GM21717 (cell line): ENCODE measurements around the gene C1orf210.

Experiments used
- ATAC-seq: cut with Tn5 transposase; IDR thresholded peaks from one replicate; pipeline ENCODE4 v1.9.1; 2021; ENCODE audit warnings: mild to moderate bottlenecking, moderate library complexity; ENCODE audit not compliant: unreplicated experiment

Gene C1orf210

GRCh38 chr1:43296207-43296606 is 10.8 kb upstream of the C1orf210 start:
- no peak for ATAC-seq

- ATAC-seq: no peak
These were observed 9.4 kb upstream of the C1orf210 start for GRCh38 chr1:43294761-43295160.

DNA sequence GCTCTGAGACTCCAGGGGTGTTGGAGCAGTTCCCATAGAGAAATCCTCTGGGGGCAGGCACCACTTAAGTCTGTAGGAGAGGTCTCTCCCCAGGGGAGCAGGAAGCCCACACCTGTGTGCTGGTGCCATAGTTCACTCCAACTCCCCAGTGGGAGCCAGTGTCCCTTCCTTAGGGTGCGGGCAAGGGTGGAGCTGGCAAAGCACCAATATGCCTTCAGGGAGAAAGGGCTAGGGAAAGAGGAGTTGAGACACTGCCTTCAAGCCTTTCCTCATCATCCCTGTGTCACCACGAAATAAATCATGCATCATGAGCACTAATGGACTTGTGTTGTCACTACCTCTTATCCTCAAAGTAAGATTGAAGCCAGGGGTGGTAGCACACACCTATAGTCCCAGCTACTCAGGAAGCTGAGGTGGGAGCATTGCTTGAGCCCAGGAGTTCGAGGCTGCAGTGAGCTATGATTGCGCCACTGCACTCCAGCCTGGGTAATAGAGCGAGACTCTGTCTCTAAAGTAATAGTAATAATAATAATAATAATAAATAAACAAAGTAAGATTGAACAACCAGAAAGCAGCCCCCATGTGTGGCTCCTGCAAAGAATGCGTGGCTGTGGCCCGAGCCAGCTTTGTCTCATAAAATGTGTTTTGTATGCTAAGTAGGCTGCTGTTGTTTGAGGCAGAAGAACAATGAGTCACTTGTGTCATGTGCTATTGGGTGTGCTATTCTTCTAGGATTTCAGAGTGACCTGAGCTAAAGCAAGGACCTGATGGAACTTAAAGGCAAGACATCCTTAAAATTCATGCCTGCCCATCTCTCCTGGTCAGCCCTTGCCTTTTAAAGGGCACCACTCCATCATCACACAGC is 8.7 kb upstream of the C1orf210 start:
- ATAC-seq: no peak

DNA sequence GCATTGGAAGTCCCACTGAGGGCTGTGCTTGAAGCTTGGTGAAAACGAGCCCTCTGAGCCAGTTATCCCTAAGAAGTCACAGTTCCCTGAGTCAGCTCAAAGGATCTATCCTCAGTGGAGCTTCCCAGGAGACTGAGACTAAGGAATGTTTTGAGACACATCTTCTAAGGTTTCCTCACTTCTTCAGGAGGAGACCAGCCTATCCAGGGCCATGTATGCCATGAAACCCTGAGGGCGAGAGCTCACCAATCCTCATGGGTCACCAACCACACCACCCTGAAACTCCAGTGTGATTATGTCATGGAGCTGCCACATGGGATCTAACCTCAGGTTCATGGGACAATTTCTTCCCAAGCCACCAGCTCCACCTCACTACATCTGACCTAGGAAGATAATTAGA is 7.8 kb upstream of the C1orf210 start:
- no peak for ATAC-seq

GRCh38 chr1:43292679-43293078 is 7.3 kb upstream of the C1orf210 start:
- no peak for ATAC-seq

DNA sequence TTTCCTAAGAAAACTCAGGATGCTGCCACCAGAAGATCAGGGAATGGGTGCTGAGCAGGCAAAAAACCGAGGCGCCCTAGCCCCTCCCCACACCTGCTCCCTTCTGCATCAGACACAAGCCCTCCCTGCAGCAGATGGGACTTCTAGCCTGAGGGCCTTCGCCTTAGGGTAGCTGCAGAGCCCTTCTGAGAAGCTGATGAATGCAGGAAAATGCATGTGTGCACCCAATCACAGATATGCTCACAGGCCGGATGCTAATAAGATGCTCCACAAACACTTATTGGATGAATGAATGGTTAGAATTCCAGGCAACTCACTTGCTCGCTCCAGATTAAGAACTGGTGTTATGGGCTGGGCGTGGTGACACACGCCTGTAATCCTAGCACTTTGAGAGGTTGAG is 6.8 kb upstream of the C1orf210 start:
- ATAC-seq: no peak

DNA sequence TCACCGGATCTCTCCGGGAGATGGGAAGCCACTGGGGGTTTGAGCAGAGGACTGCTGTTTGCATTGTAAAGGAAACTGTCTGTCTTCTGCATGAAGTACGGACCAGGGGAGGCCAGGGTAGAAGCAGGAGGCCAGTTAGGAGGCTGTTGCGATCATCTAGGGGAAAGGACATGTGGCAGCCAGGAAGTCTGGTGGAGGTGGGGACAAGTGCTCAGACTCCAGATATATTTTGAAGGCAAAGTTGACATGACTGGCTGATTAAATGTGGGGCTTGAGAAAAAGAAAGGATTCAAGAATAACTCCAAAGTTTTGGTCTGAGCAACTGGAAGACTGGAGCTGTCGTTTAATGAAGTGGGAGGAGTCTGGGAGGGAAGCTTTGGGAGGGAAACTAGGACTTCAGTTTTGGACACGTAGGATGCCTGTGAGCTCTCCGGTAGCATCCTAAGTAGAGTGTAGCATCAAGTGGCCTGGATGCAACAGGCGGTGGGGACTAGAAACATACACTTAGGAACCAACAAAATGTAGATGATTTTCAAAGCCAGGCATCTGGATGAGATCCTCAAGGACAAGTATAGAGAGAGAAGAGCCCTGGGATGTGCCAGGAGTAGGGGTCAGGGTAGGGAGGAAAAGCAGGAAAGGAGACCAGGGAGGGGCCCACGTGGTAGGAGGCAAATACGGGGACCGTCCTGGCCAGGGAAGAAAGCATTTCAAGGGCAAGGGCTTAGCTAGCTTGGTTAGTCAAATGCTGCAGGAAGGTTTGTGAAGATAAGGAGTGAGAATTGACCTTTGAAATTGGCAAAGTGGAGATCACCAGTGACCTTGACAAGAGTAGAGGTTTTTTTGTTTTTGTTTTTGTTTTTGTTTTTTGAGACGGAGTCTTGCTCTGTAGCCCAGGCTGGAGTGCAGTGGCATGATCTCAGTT is 3.7 kb upstream of the C1orf210 start:
- ATAC-seq: no peak

GRCh38 chr1:43288058-43288784 is 2.8 kb upstream of the C1orf210 start:
- no peak for ATAC-seq

DNA sequence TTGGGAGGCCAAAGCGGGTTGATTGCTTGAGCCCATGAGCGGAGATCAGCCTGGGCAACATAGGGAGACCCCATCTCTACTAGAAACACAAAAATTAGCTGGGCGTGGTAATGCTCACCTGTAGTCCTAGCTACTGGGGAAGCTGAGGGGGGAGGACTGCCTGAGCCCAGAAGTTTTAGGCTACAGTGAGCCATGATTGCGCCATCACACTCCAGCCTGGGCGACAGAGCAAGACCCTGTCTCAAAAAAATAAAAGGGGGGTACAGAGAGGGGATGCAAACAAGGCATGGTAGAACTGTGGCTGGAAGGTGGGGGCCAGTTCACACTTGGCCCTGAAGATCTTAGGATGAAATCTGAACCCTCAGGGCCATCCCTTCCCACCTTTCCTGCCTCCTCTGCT is 1.2 kb upstream of the C1orf210 start:
- ATAC-seq: no peak

GRCh38 chr1:43286115-43286514 is 734 bp upstream of the C1orf210 start:
- no peak for ATAC-seq

DNA sequence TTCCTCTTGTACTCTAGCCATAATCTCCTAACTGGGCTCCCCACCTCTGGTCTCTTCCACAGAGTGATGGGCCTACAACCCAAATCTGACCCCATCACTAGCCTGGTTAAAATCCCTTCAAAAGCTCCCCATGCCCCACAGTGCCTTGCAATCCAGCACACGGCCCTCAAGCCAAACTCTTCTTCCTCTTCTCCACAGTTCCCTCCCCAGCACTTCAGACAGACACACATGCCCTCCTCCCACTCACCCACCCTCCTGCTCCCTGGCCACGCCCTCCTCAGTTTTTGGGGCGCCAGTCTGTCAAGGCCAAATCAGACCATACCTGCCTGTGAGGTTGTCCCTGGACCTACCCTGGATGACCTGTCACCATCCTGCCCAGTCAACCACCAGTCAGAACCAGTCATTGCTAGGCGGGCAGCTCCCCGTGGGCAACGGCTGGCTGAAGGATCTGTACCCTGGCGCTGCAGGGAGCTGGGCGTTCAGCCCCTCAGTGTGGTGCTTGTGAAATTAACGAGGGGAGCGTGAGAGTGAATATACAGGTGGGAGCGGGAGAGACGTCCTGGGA is 753 bp downstream of the C1orf210 start:
- no peak for ATAC-seq

DNA sequence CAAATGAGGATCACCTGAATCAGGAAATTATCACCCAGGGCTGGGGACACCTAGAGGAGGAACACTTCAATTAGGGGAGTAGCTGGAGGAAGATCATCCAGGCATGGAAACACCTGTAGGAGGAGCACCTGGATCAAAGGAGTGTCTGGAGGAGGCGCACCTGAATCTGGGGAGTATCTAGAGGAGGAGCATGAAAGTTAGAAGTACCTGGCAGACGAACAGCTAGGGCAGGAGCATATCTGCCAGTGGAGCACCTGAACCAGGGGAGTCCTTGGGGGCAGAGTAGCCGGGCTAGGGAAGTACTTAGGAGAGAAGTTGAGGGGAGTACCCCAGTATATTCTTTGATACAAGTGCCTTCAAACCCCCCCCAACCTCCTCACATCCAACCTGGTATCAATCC is 1.3 kb downstream of the C1orf210 start:
- no peak for ATAC-seq

GRCh38 chr1:43282220-43283195 is 2.9 kb downstream of the C1orf210 start:
- no peak for ATAC-seq

DNA sequence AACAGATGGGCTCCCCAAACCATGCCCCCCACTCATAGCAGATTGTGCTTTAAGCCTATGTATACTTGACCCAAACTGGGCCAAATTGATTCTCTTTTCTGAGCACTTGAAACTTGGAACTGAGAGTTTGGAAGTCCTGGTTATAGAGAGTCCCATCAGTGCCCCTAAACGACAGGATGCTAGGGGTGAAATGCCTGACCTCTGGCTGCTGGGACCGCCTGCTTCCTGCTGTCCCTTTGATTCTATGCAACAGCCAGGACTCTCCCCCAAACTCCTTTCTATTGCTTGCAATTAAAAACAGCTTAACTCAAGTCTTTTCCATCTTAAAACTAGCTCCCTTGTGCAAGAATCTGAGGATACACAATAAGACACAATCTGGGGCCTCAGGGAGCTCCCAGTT is 4.7 kb downstream of the C1orf210 start:
- ATAC-seq: no peak

GRCh38 chr1:43279666-43280065 is 5.7 kb downstream of the C1orf210 start:
- no peak for ATAC-seq

DNA sequence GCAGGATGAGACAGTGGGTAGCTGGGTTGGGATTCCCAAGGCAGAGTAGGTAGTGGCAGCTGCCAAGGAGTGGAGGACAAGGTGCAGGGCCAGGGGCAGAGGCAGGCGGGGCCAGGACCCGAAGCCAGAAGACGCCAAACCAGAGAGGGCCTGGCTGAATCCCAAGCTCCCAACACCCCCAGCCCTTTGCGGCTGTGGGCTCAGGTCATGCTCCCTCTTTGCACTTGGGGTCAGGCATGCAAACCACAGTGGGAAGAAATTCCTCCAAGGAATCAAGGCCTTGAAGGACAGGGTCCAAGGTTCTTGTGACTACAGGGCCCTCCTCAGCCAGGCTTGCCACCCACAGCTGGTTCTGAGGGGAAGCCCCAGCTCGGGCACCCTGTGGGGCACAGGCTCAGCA is 6.2 kb downstream of the C1orf210 start:
- ATAC-seq: no peak

GRCh38 chr1:43277116-43277876 is 8.1 kb downstream of the C1orf210 start:
- ATAC-seq: no peak

GRCh38 chr1:43276673-43277072 is 8.7 kb downstream of the C1orf210 start:
- ATAC-seq: no peak
